Natural killer cell treated with Interleukin-12 subunit alpha and Interleukin-12 subunit beta and Interleukin-15 and Interleukin-18, amount 100 ng/mL, for 72 hours (primary cell): Measurements from ENCODE around the gene USP40. TPM values are rescaled to one million over a fixed set of nuclear protein-coding genes. Genes with fewer than 3 reads are reported as not detected.

Experiments used
- ATAC-seq, 2 donors: fragments of 150-1000 bp; cut with Tn5 transposase in 1 of 2; sonication (Bioruptor Pico), chemical (Tn5 transposase) in 1 of 2; 2 replicates each; pipeline ENCODE4 v1.10.0; 2021
- DNase-seq: peaks from one replicate; pipeline ENCODE4 v3.0.0; 2022; ENCODE audit warnings: low spot score
- H3K27ac Mint-ChIP-seq, 2 donors: 1 replicate in 1 of 2; 2 replicates in 1 of 2; pipeline ENCODE4 v1.8.0; 2022; ENCODE audit warnings: mixed read lengths in 2 of 2, mild to moderate bottlenecking in 1 of 2, moderate library complexity in 1 of 2
- H3K27me3 Mint-ChIP-seq, 2 donors: 1 replicate in 1 of 2; 2 replicates in 1 of 2; pipeline ENCODE4 v1.8.0; 2022; ENCODE audit warnings: mixed read lengths in 2 of 2
- H3K36me3 Mint-ChIP-seq: one replicate; pipeline ENCODE4 v1.8.0; 2022; ENCODE audit warnings: mixed read lengths
- H3K4me1 Mint-ChIP-seq, 2 donors: 1 replicate in 1 of 2; 2 replicates in 1 of 2; pipeline ENCODE4 v1.8.0; 2022; ENCODE audit warnings: low read depth in 2 of 2, mixed read lengths in 2 of 2, mild to moderate bottlenecking in 1 of 2
- H3K4me3 Mint-ChIP-seq: one replicate; pipeline ENCODE4 v1.8.0; 2022; ENCODE audit warnings: mixed read lengths
- H3K9me3 Mint-ChIP-seq: 2 replicates; pipeline ENCODE4 v1.8.0; 2022; ENCODE audit warnings: mixed read lengths
- total RNA-seq, 2 donors: library from RNA; stranded (reverse); gene quantifications; one replicate each; pipeline ENCODE4 v1.2.3, GENCODE V29; 2022

The USP40 gene
- total RNA-seq, 2 donors from 2014 or later = 20.6 to 23.3 TPM

DNA sequence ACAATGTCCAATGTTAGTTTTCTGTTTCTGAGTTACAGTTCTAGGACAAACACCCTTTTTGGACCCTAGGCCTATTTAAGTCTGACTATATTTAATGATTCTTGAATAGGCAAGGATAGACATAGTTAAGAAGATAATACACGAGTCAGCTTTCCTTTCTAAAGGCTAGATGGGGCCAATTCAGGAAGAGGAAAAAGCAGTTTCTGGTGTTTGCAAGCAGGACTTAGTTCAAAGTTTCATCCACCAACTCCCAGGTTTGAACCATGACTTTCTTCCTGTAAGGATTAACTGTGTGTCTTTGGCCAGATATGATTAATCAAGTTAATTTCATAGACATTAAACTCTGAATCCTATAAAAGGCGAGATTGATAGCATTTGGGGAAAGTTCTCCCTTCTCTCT, 66.7 kb downstream of the USP40 start:
- Mint-ChIP-seq H3K4me1 (peaks cover 12 to 23% of the 10 kb centered on the region in 2 donors), H3K27me3 (no peaks in the 10 kb centered on the region), H3K4me3 (no peak overlapping the region), H3K27ac (no peak overlapping the region), H3K9me3 (peaks cover 10% of the 10 kb centered on the region), H3K36me3 (peaks cover 33% of the 10 kb centered on the region)
- DNase-seq (no peak), ATAC-seq (no peak)

DNA sequence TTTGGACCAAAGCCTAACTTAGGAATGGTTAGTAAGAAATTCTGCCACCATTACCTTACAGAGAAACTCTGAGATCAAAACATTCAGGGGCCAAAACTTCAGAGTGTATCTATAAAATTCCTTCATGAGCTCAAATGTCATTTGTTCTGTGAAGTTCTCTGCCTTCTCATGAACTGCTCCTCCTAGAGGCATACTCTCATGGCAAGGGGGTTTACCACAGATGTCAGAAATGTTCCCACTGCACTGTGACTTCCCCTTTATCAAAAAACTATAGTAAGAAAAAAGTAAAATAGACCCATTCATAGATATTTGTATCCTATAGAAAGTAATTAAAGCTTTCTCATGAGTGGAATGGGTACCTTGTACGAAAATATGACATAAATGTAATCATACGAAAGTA, 68.5 kb downstream of the USP40 start:
- no peak overlapping the region for H3K4me3 Mint-ChIP-seq

DNA sequence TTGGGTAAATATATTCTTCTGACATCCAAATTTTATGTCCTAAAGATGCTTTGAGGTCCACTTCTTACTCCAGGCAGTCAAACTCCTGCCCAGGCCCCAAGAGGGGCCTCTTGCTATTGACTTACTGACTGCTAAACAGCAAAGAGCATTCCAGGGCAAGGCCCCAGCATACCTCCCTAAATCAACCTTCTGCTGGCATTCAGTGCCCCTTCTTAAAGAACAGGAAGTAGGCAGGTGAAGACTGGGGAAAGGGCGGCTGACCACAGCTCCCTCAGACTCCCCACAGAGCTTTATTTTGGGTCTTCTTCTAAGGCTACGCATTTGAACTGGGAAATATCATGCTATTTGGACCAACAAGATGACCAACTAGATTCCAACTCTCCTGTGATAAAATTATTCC, 68.9 kb downstream of the USP40 start:
- H3K27ac Mint-ChIP-seq = no peak overlapping the region
- no peak for DNase-seq
- H3K4me1 Mint-ChIP-seq = peaks cover 8 to 16% of the 10 kb centered on the region in 2 donors
- H3K27me3 Mint-ChIP-seq = no peaks in the 10 kb centered on the region
- H3K9me3 Mint-ChIP-seq = peaks cover 7% of the 10 kb centered on the region
- peaks cover 13% of the 10 kb centered on the region for H3K36me3 Mint-ChIP-seq
- ATAC-seq = no peak
- H3K4me3 Mint-ChIP-seq = no peak overlapping the region

More for the DNA sequence above, 68.5 kb downstream of the USP40 start:
- peaks cover 18% of the 10 kb centered on the region for H3K36me3 Mint-ChIP-seq
- no peaks in the 10 kb centered on the region for H3K27me3 Mint-ChIP-seq
- peaks cover 9 to 16% of the 10 kb centered on the region in 2 donors for H3K4me1 Mint-ChIP-seq
- ATAC-seq (no peak), DNase-seq (no peak)
- no peak overlapping the region for H3K27ac Mint-ChIP-seq
- H3K9me3 Mint-ChIP-seq = peaks cover 10% of the 10 kb centered on the region

- DNase-seq (no peak), ATAC-seq (no peak)
- H3K27me3 Mint-ChIP-seq = no peaks in the 10 kb centered on the region
- no peaks in the 10 kb centered on the region for H3K9me3 Mint-ChIP-seq
- H3K4me3 Mint-ChIP-seq = no peak overlapping the region
- peaks cover 0 to 7% of the 10 kb centered on the region in 2 donors for H3K4me1 Mint-ChIP-seq
- no peaks in the 10 kb centered on the region for H3K36me3 Mint-ChIP-seq
- no peak overlapping the region for H3K27ac Mint-ChIP-seq
Observed at GRCh38 chr2:233495503-233496496, 70.8 kb downstream of the USP40 start.

DNA sequence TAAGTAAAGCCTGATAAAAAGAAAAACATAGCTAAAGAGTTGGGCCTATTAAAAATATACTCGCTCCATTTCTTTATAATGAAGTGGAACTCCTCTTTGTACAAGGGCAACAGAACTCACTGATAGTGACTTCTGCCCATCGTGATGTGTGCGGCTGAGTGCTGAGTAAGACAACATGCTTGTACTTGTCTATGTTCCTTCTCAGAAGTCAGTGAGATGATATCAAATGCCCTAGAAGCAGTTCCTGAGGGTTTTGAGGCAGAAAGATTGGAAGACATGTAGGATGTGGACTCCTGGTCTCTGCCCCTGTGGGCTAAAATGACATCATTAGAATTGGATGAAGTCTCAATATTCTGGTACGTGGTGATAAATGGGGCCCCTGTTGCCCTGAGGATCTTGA, 73.8 kb downstream of the USP40 start:
- H3K4me1 Mint-ChIP-seq = peaks cover 0 to 7% of the 10 kb centered on the region in 2 donors
- no peaks in the 10 kb centered on the region for H3K9me3 Mint-ChIP-seq
- no peaks in the 10 kb centered on the region for H3K27me3 Mint-ChIP-seq
- H3K27ac Mint-ChIP-seq = no peak overlapping the region
- DNase-seq (no peak), ATAC-seq (no peak)
- no peaks in the 10 kb centered on the region for H3K36me3 Mint-ChIP-seq
- H3K4me3 Mint-ChIP-seq = no peak overlapping the region

GRCh38 chr2:233492078-233492477, 74.5 kb downstream of the USP40 start:
- H3K36me3 Mint-ChIP-seq = no peaks in the 10 kb centered on the region

GRCh38 chr2:233491326-233491725, 75.3 kb downstream of the USP40 start:
- Mint-ChIP-seq H3K27me3 (no peaks in the 10 kb centered on the region), H3K36me3 (no peaks in the 10 kb centered on the region), H3K9me3 (no peaks in the 10 kb centered on the region), H3K4me3 (no peak overlapping the region), H3K27ac (no peak overlapping the region), H3K4me1 (no peaks in the 10 kb centered on the region)
- ATAC-seq = no peak
- DNase-seq = no peak

More at GRCh38 chr2:233492078-233492477, 74.5 kb downstream of the USP40 start:
- no peak overlapping the region for H3K4me3 Mint-ChIP-seq
- H3K4me1 Mint-ChIP-seq = peaks cover 0 to 5% of the 10 kb centered on the region in 2 donors
- no peaks in the 10 kb centered on the region for H3K27me3 Mint-ChIP-seq
- no peaks in the 10 kb centered on the region for H3K9me3 Mint-ChIP-seq
- no peak overlapping the region for H3K27ac Mint-ChIP-seq
- ATAC-seq = no peak
- DNase-seq = no peak

- no peak overlapping the region for H3K27ac Mint-ChIP-seq
- no peaks in the 10 kb centered on the region for H3K36me3 Mint-ChIP-seq
- no peaks in the 10 kb centered on the region for H3K27me3 Mint-ChIP-seq
- no peaks in the 10 kb centered on the region for H3K4me1 Mint-ChIP-seq
- no peaks in the 10 kb centered on the region for H3K9me3 Mint-ChIP-seq
- DNase-seq (no peak), ATAC-seq (no peak)
- no peak overlapping the region for H3K4me3 Mint-ChIP-seq
Observed at GRCh38 chr2:233490831-233491230, 75.8 kb downstream of the USP40 start.

- H3K9me3 Mint-ChIP-seq = no peaks in the 10 kb centered on the region
- DNase-seq = no peak
- H3K27ac Mint-ChIP-seq = no peak overlapping the region
- no peaks in the 10 kb centered on the region for H3K36me3 Mint-ChIP-seq
- no peaks in the 10 kb centered on the region for H3K27me3 Mint-ChIP-seq
- no peaks in the 10 kb centered on the region for H3K4me1 Mint-ChIP-seq
- H3K4me3 Mint-ChIP-seq = no peak overlapping the region
- no peak for ATAC-seq
Observed at GRCh38 chr2:233489666-233490065, 76.9 kb downstream of the USP40 start.

- Mint-ChIP-seq H3K27me3 (no peaks in the 10 kb centered on the region), H3K36me3 (no peaks in the 10 kb centered on the region), H3K9me3 (no peaks in the 10 kb centered on the region), H3K4me1 (no peaks in the 10 kb centered on the region), H3K27ac (no peak overlapping the region), H3K4me3 (no peak overlapping the region)
- ATAC-seq = no peak
- no peak for DNase-seq
Observed at GRCh38 chr2:233489143-233489542, 77.4 kb downstream of the USP40 start.

- no peaks in the 10 kb centered on the region for H3K9me3 Mint-ChIP-seq
- ATAC-seq (no peak), DNase-seq (no peak)
- H3K36me3 Mint-ChIP-seq = no peaks in the 10 kb centered on the region
- H3K27me3 Mint-ChIP-seq = no peaks in the 10 kb centered on the region
- no peak overlapping the region for H3K4me3 Mint-ChIP-seq
- no peak overlapping the region for H3K27ac Mint-ChIP-seq
- no peaks in the 10 kb centered on the region for H3K4me1 Mint-ChIP-seq
Observed at GRCh38 chr2:233487748-233488345, 78.7 kb downstream of the USP40 start.

- no peak overlapping the region for H3K27ac Mint-ChIP-seq
- no peak overlapping the region for H3K4me3 Mint-ChIP-seq
- H3K27me3 Mint-ChIP-seq = no peaks in the 10 kb centered on the region
- no peak for DNase-seq
- H3K9me3 Mint-ChIP-seq = no peaks in the 10 kb centered on the region
- no peaks in the 10 kb centered on the region for H3K36me3 Mint-ChIP-seq
- no peaks in the 10 kb centered on the region for H3K4me1 Mint-ChIP-seq
- ATAC-seq = no peak
Observed at GRCh38 chr2:233486778-233487552, 79.6 kb downstream of the USP40 start.

DNA sequence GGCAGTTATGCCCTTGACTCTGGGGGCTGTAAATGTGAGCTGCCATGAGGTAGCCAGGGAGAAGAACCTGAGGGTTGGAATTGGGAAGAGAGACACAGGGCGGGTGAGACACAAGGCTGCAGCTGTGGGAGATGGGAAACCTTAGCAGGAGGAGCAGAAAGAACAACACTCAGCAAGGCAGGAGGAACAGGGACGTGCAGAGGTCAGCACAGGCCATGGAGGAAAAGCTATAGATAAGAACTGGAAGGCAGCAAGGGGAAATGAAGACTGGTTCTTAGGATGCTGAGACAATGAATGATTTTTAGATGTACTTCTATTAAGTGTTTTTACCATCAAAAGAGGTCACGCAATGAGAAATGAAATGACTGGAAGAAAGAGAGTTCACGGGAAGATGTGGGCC, 80.2 kb downstream of the USP40 start:
- no peak for ATAC-seq
- Mint-ChIP-seq H3K27ac (no peak overlapping the region), H3K36me3 (no peaks in the 10 kb centered on the region), H3K4me1 (no peaks in the 10 kb centered on the region), H3K9me3 (no peaks in the 10 kb centered on the region), H3K4me3 (no peak overlapping the region), H3K27me3 (no peaks in the 10 kb centered on the region)
- no peak for DNase-seq

- Mint-ChIP-seq H3K4me3 (no peak overlapping the region), H3K4me1 (no peaks in the 10 kb centered on the region), H3K36me3 (no peaks in the 10 kb centered on the region), H3K27ac (no peak overlapping the region), H3K27me3 (no peaks in the 10 kb centered on the region), H3K9me3 (no peaks in the 10 kb centered on the region)
- ATAC-seq (no peak), DNase-seq (no peak)
Observed at GRCh38 chr2:233485726-233486125, 80.9 kb downstream of the USP40 start.
